HFF-Myc (cell line): ENCODE data around the gene IKZF2.

ENCODE experiments used
- DNase-seq: peaks from one replicate; pipeline ENCODE4 v3.0.0-alpha.2; 2011; ENCODE audit warnings: low read depth; ENCODE audit errors: extremely low read depth
- H3K4me3 ChIP-seq: replicated peaks from 2 replicates; pipeline ENCODE4 v1.5.1; 2011; ENCODE audit warnings: low read depth, mild to moderate bottlenecking, control low read depth, low read length
- CTCF ChIP-seq: IDR thresholded peaks from 2 replicates; pipeline ENCODE4 v1.5.1; 2012; ENCODE audit warnings: mild to moderate bottlenecking, low read depth, low read length, control low read depth; ENCODE audit errors: missing control alignments

The IKZF2 gene

GRCh38 chr2:212975333-212975732, 176.1 kb downstream of the IKZF2 start:
- no peak for DNase-seq
- TF ChIP-seq CTCF = no peak
- H3K4me3 ChIP-seq = no peak overlapping the region

DNA sequence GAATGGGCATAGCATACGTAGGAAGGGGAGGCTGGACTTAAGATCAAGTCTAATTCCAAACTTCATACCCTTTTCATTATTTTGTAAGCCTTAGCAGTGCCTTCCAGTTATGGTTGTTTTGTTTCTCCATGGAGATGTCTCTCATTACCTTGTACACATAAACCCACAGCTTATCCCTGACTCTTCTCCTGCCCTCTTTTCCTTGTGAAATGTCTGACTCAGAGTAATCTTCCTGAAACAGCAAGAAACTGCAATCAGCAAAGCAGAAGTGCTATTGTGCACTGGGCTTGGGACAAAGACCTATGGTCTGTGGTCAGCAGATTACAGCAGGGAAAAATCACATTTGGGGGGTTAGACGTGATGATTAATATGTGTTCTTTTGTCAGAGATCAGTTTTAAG, 176.7 kb downstream of the IKZF2 start:
- TF ChIP-seq CTCF = no peak
- H3K4me3 ChIP-seq = no peak overlapping the region
- no peak for DNase-seq

DNA sequence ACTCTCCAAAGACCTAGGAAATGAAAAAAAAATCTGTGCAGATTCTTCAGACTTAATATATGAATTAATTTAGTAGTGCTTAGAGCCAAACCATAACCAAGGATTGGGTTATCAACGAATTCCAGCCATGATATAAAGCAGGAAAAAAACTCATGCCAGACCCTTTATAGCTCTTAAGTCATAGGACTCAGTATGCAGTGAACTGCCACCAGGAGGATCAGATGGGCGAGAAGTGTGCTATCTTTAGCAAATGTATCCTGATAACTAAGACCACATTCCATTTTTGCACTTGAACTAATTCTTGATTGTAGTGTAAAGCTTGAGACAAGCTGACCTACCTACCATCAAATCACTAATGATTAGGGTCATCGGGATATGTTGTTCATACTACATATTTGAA, 178.1 kb downstream of the IKZF2 start:
- H3K4me3 ChIP-seq = no peak overlapping the region
- no peak for TF ChIP-seq CTCF
- no peak for DNase-seq

DNA sequence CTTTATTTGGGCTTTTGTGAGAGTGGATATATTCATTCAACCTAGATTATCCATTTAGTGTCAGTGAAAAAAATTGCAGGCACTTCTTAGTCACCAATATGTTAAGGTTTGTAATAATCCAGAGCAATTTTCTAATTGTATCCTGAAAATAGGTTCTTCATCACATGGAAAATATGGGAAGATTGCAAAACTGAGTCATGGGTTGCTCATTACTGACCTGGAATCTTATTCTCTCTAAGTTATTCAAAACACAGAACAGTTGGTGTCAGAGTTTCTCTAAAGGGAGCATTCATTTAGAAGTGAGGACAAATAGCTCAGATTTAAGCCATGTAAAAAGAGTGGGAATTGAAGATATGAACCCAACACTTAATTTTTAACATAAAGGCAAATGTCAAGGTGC, 181.3 kb downstream of the IKZF2 start:
- no peak overlapping the region for H3K4me3 ChIP-seq
- DNase-seq = no peak
- no peak for TF ChIP-seq CTCF

GRCh38 chr2:212968284-212969081, 182.9 kb downstream of the IKZF2 start:
- DNase-seq = no peak
- H3K4me3 ChIP-seq = no peak overlapping the region
- TF ChIP-seq CTCF = no peak

DNA sequence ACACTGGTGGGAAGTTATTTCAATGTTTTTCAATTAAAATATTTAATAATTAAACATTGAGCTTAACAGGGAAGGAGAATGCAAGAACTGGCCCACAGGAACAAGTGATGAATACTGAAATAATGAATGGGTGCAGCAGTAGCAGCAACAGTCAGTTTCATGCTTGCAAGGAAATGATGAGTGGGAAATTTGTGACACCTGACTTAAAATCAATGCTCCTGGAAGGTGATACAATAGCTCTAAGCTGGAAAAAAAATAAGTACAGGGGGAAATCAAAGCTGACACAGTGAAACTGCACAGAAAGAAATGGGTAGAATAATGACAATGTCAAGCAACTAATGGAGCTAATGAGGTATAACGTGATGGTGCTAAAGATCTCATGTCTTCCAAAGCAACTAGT, 184.5 kb downstream of the IKZF2 start:
- DNase-seq = no peak
- no peak overlapping the region for H3K4me3 ChIP-seq
- TF ChIP-seq CTCF = no peak

GRCh38 chr2:212962691-212963090, 188.7 kb downstream of the IKZF2 start:
- DNase-seq = no peak
- H3K4me3 ChIP-seq = no peak overlapping the region
- TF ChIP-seq CTCF = no peak
